GM13977 (cell line): ENCODE results near the gene FOXS1.

ENCODE experiments used
- DNase-seq: peaks from one replicate; pipeline ENCODE4 v3.0.0; 2012; ENCODE audit warnings: low spot score
- in situ Hi-C: fragments of 300-500 bp; cut with MboI; formaldehyde crosslinking; loops from one replicate; pipeline ENCODE4 v1.12.0; 2022; ENCODE audit warnings: low sequenced_read_pairs, low pct_unique_long_range_greater_than_20kb, mixed read lengths, inconsistent platforms; ENCODE audit not compliant: unreplicated experiment
- TF ChIP-seq, protein P1 (sequence below): IDR thresholded peaks from 2 replicates; pipeline ENCODE4 v1.5.1; 2012; ENCODE audit warnings: mild to moderate bottlenecking, control low read depth; ENCODE audit not compliant: insufficient read depth; ENCODE audit errors: extremely low read depth, missing control alignments

Gene FOXS1

DNA sequence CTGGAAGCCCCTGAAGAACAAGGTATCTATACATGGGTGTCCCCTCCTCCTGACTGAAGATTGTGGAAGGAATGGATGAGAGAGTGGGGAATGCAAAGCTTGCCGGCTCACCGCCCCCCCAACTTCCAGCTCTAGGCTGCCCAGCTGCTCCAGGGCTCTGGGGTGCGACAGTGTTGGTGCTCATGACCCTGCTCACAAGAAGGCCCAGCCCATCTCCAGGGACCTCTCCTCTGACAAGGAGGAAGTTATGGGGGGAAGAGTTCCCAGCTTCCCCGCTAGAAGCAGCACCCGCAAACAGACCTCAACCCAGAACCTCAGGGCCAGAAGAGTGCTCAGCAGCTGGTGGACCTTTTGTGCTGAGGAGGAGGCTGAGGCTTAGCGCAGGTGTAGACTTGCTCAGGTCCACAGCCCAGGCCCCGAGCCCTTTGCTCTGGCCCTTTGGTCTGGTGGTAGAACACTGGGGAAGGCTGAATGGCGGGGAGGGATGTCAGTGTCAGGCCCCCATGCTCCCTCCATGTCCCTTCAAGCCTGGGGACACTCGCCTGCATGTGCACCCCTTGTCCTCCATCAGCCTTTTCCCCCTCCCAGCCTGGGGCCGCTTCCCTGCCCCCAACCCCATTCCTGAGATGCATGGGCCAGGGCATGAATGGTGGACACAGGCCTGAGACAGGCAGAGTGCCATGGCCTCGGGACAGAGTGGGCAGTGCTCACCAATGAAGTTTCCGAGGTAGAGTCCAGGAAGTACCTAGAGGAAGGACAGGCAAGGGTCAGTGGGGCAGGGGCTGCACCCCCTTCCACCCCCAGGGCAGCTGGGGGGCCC lies 23.7 kb upstream of the FOXS1 start:
- TF ChIP-seq, protein P1, sequence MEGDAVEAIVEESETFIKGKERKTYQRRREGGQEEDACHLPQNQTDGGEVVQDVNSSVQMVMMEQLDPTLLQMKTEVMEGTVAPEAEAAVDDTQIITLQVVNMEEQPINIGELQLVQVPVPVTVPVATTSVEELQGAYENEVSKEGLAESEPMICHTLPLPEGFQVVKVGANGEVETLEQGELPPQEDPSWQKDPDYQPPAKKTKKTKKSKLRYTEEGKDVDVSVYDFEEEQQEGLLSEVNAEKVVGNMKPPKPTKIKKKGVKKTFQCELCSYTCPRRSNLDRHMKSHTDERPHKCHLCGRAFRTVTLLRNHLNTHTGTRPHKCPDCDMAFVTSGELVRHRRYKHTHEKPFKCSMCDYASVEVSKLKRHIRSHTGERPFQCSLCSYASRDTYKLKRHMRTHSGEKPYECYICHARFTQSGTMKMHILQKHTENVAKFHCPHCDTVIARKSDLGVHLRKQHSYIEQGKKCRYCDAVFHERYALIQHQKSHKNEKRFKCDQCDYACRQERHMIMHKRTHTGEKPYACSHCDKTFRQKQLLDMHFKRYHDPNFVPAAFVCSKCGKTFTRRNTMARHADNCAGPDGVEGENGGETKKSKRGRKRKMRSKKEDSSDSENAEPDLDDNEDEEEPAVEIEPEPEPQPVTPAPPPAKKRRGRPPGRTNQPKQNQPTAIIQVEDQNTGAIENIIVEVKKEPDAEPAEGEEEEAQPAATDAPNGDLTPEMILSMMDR = no peak
- in situ Hi-C loops = no loop called here
- DNase-seq = no peak

DNA sequence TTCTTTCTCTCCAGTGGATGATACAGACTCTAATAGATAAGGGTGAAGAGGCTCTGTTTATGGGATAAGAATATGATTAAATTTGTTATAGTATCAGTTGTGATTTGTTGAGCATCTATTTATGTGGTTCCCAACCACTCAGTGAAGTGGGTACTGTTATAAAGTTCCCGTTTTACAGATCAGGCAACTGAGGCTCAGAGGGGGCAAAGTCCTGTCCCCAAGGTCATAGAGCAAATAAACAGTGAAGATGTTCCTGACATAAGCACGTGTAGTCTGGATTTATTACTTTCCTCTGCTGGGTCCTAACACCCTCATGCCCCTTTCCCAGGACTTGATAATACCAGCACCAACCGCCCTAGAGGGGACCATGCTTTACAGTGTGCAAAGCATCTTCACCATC lies 20.8 kb upstream of the FOXS1 start:
- TF ChIP-seq, protein P1 = no peak
- in situ Hi-C loops = no loop called here
- DNase-seq = no peak

DNA sequence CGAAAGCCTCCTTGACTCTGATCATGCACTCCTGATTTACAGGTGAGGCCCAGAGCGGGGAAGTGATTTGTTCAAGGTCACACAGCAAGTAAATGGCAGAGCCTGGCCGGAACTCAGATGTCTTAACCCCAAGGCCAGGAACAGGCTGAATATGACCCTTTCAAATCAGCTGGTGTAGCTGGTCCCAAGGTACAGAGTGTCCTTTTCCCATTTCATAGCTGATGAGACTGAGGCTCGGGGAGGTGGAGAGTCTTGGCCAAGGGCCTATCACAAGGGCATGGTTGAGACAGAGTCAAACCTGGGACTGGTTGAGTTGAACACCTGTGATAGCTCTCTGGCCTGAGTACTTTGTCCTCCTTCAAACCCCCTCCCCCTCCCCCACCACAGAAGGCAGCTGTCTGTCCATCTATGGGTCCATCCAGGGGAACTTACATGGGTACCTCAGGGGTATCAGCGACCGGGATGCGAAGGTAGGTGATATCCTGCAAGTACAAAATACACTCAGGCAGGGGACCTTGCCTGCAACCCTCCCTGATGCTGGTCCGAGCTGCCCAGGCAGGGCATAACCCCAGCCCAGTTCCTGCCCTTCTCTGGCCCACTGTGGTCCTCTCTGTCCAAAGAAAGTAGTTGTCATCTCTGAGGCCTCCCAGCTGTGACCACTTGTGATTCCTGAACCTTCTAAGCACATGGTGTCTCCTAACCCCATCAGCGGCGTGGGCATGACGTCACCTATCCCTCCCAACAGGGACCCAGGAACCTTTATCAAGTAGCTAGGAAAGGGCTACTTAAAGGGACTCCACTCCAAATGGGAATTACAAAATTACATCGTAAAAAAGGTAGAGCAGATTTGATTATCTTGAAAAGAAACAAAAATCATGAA lies 19.4 kb upstream of the FOXS1 start:
- TF ChIP-seq, protein P1 = no peak
- no peak for DNase-seq
- in situ Hi-C loops = no loop called here

DNA sequence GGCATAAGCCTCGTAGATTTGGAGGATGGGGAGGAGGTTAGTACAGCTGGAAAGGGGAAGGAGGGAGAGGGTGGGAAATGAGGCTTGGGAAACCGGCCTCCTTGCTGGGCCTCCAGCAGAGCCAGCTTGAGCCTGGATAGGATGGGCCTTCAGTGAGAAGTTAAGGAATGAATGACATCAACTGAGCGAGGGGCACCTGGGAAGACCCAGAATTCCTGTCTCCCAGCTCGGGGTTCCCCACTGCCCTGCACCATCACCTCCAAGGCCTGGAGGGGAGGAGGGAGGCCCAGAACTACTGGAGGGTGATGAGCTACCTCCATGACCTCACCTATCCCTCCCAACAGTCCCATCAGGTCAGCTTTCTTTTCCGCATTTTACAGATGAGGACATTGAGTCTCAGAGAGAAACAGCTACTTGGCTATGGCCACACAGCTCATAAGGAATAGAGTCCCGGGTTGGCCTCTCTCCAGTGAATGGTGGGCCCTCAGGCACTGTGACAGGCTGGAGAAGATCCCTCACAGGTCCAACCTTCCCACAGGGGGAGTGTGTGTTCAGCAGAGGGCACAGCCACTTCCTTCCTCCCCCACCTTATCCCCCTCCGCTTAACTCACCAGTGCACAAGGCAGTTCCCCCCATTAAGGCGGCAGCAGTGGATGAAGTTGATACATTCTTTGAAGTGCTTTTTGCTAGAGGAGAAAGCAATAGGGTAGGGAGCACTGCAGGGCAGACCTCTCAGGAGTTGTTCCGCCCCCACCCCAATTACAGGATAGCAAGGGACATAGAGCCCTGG lies 18.1 kb upstream of the FOXS1 start:
- no peak for DNase-seq
- TF ChIP-seq, protein P1 = no peak
- in situ Hi-C loops = no loop called here

DNA sequence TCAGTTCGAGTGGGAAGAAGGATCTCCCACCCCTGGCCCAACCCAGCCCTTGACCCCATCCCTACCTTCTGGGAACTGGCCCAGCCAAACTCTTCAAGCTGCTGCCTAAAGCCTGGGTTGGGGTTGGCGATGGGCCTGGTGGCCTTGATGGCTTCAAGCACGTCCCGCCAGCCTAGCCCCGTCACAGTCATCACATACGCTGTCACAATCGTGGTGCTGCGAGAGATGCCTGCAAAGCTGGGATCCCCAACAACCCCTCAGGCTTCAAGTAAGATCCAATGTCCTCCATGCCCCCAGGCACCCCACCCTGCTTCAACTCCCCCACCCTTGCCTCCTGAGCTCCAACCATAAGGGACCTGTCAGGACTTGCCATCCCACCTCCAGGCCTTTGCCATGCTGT lies 17.1 kb upstream of the FOXS1 start:
- DNase-seq = no peak
- TF ChIP-seq, protein P1 = no peak
- in situ Hi-C loops = no loop called here

DNA sequence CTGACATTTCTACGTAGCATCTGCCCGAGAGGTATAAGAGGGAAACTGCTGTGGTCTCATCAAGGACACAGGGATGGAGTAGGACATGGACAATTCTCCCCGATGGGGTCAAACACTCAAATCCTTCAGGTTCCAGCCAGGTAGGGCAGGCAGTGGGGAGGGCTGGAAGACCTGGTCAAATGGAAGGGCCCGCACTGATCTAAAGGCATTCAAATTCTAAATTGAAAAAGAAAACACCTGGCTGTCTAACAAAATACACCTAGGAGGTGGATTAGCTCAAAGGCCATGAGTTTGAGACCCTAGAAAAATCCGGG lies 16.7 kb upstream of the FOXS1 start:
- TF ChIP-seq, protein P1 = no peak
- DNase-seq = peak; percentile 30
- in situ Hi-C loops = no loop called here
